ENCODE measurements around the gene OR52A5.

- TF ChIP-seq POLR2A (IDR thresholded peaks at IDR 0.05) (no peak), CTCF (IDR thresholded peaks at IDR 0.05) (no peak), EP300 (IDR thresholded peaks at IDR 0.05) (no peak)
Measured at GRCh38 chr11:5174934-5175333, 36.8 kb upstream of the OR52A5 start.
